ENCODE measurements around the gene PAAF1. TPM values are rescaled to one million over a fixed set of nuclear protein-coding genes. Genes with fewer than 3 reads are reported as not detected.
A peak's percentile ranks its signal among the peaks of the same experiment; 100 is the strongest.

PAAF1 gene
- total RNA-seq, 1 donor from 2014 or later, result 20.1 TPM

- no peak for DNase-seq
Observed at GRCh38 chr11:73946798-73947458, 70.1 kb downstream of the PAAF1 start.

DNA sequence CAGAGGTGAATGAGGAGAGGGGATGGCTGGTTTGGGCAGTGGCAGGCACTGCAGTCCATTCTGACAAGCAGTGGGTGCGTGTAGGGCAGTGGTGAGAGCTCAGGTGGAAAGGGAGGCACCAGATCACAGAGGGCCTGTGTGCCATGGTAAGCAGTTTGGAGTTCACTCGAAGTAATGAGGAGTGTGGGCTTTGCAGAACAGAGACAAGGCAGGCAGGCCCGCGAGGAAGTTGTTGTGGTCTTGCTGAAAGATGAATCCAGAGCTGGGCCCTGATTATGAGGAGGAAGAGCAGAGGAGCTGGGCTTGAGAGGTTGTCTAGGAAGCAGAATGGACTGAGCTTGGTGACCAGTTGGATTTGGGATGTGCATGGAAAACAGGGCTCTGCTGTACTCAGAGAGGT lies 72.4 kb downstream of the PAAF1 start:
- DNase-seq, result no peak

- no peak for DNase-seq
Observed at GRCh38 chr11:73949912-73950311, 73.1 kb downstream of the PAAF1 start.

DNA sequence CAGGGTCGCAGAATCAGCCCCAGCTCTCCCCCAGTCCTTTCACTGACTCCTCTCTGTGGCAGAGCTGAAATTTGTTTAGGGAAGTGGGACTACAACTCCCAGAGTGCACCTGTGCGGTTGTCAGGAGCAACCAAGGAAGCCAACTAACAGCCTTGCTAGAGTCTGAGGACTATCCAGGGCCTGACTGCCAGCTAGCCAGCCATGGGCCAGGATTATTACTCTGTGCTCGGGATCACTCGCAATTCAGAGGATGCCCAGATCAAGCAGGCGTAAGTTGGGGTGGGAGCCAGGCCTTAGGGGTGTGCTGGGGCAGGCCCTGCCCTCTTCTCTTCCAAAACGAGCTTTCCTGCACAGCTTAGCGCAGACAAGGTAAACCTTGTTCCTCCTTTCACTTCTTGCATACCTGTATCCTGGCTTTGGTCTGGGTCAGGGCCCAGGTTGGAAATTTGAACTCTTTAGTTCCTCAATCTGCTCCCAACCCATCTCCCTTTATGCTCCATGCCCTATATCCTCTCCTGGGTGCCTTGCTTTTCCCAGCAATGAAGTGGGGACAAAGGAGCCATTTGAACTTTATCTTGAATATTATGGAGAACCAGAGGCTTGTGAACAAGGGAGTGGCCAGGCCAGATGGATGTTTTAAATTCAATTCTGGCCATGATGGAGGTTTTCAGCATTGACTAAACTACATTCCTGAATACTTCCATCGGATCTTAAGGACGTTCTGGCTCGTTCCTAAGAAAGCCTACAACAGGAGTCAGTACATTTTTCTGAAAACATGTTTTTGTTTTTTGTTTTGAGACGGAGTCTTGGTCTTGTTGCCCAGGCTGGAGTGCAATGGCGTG lies 74.3 kb downstream of the PAAF1 start, which contains the start of gene DNAJB13:
Gene DNAJB13 (plus strand): TSS at position 158 of the 842 bp plus-strand sequence. CDS start 44 bp downstream, at position 202.
- peak; percentile 49 for DNase-seq

DNA sequence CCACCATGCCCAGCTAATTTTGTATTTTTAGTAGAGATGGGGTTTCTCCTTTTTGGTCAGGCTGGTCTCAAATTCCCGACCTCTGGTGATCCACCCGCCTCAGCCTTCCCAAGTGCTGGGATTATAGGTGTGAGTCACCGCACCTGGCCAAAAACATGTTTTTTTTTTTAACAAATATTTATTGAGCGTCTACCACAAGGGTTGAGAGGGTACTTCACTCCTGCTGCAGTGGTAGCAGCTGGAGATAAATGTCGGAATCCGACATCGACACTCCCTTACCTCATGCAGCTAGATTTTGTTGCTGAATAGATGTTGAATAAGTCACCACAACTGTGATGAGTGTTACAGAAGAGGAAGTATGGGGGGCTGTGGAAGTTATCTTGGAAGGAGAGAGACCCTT lies 75.0 kb downstream of the PAAF1 start:
- DNase-seq, result no peak

DNA sequence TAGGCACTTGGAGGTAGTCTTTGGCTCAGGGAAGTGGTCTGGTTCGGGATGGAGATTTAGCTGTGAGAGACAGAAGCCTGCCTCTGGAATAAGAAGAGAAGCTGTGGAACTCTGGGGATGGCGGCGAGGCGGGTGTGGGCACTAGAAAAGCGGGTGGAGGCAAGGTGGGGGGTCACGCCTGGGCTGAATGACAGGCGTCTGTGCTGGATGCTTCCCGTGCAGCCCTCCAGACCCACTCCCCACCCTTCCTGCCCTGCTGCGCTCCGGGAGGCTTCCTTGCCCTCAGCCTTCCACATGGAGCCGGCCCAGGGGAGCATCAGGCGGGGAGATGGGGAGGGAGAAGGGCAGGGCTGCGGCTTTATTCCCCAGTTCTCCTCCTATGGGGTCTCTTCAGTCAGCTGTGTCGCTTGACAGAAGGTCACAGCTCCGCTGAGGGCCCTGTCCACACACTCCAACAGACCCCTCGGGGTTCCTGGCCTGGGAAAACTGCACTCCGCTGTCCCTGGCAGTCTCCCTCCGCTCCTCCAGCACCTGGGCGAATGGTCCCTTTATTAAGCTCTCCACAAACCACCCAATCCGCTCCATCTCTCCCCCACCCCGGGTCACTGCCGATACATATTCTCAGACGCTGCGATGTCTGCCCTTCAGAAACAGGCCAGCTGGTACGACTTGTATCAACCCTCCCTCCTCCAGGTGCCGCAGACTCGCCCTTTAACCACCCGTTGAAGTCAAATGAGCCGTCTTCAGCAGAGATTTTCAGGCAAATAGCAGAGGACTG lies 80.3 kb downstream of the PAAF1 start:
- no peak for DNase-seq

DNA sequence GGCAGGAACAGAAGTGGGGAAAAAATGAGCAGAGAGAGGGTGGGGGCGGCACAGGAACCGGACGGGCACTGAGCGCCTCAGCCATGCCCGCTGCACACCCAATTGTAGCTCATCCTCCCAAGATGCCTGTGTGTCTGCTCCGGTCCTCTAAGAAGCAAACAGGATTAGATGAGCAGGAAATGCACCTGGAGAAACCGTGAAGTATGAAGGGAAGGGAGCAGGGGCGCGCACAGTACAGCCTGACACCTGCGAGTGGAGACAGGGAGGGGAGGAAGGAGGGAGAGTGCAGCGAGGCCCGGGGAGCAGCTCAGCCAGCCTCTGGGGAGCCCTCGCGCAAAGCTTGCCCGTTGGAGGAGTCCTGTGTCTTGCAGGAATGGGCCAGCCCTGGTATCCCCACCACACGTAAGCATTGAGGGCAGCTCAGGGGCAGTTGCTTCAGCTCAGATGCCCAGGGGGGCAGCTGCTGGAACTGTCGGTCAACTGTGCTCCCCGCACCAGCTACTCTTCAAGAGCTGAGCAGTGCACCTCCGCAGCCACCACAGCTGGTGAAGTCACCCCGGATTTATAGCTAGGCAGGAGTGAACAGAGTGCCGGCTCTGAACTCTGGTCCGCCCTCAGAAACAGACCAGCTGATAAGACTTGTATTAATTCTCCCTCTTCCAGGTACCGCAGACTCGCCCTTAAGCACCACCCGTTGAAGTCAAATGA lies 81.0 kb downstream of the PAAF1 start:
- DNase-seq, result no peak

DNA sequence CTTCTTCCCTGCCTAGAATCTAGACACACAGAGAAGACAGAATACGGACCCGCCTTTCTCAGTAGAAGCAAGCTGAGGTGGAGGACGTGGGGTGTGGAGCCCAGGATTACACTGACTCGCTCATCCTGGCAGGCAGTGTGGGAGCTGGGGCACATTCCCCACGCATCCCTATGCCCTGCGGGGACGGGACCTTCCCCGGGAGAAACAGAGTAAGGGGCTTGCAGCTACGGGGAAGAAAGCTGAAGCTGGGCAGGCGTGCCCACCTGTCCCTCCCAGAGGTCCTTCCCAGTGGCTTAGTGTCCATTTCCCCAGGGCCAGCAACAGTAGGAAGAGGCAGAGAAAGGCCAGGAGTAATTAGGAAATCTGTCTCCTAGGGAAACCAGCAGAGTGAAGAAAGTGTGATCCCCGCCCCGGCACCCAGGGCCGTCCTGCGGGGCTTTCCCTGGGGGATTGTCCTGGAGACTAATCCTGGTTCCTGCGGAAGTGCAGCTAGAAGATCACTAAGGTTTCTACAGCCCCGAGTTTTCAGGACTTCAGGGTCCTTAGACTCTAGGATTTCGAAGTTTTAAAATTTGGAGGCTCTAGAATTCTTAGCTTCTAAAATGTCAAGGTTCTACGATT lies 81.8 kb downstream of the PAAF1 start:
- no peak for DNase-seq

GRCh38 chr11:73961321-73961720 lies 84.5 kb downstream of the PAAF1 start:
- no peak for DNase-seq

DNA sequence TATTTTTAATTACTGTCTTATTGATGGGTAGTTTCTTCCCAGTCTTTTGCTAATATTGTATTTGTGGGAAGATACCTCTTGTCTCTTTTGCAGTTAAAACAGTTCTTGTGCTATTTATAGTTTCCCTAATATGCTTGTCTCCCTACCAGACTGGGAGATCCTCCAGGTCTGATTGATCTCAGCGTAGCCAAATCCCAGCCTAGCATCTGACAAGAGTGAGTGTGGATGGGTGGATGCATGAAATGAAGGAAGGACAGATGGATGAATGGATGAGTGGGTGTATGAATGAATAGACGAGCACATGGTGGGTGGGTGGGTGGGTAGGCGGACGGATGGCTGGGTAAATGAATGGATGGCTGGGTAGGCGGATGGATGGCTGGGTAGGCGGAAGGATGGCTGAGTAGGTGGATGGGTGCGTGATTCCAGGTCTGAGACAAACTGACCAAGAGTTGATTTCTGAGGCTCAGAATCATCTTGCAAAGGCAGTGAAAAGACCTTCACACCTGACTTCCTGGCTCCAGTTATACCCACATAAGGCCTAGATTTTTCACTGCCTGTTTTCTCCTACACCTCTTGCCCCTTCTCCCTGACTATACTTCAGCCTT lies 85.4 kb downstream of the PAAF1 start:
- DNase-seq, result no peak

DNA sequence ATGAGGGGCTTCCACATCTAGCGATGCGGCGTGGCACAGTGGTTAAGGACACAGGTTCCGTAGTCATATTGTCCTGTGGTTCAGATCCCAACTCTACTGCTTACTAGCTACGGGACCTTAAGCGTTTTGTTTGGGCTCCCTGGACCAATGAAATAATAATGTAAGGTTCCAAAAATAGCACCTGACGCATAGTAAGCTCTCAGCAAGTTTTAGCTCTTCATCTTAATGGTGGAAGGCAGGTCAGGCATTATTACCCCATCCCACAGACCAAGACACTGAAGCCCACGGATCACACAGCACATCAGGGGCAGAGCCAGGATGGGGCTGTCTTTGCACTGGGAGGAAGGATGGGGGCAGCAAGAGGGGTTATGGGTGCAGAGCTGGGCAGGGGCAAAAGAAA lies 87.1 kb downstream of the PAAF1 start:
- DNase-seq, result no peak

DNA sequence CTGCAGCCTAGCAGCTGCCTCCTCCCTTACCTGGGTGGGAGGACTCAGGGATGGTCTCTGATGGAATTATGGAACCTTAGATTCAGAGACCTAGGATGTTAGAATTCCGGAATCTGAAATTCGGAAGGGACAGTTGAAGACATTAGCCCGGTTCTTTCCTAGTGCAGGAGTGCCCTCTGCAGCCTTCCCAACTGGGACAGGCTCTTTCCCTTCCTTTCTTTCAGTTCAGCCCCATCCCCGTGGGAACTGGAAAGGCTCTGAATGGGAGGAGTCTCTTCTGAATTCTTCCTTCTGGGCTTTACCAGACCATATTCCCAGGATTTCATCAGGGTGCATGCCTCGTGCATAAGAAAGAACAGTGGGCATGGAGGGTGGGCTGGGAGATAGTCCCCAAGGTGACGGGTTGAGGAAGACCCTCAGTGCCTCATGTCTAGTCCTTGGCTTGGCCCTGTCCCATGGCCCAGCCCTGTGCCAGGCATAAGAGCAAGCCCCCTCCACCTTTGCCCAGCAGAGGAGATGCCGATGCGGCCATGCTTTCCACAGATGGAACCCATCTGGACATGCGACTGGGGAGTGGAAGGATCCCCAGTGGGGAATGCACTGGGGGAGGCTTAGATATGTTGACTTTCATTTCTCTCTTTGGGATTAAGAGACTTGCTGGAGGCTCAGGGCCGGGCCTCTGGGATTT lies 88.4 kb downstream of the PAAF1 start:
- DNase-seq, result no peak

GRCh38 chr11:73965764-73966121 lies 88.9 kb downstream of the PAAF1 start:
- DNase-seq, result no peak

DNA sequence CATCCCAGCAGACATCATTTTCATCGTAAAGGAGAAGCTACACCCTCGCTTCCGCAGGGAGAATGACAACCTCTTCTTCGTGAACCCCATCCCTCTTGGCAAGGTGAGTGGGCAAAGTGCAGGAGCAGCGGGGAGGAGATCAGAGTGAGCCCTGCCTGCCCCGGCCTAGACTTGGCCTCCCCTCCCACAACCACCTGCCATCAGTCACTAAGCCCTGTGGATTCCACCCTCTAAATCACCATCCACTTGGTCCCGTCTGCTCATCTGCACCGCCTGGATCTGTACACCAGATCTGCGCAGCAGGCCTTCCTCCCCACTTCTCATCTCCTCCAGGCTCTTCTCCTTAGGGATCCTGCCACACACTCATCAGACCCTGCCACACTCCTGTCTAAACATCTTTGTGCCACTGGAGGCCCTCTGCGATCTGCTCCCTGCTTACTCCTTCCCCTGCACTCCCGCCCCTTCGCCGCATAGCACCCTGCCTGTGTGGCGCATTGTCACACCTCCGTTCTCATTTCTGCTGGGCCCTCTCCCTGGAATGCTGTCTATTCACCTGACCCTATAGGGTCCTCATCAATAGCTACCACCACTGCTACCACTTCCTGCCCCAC lies 91.7 kb downstream of the PAAF1 start:
- no peak for DNase-seq

DNA sequence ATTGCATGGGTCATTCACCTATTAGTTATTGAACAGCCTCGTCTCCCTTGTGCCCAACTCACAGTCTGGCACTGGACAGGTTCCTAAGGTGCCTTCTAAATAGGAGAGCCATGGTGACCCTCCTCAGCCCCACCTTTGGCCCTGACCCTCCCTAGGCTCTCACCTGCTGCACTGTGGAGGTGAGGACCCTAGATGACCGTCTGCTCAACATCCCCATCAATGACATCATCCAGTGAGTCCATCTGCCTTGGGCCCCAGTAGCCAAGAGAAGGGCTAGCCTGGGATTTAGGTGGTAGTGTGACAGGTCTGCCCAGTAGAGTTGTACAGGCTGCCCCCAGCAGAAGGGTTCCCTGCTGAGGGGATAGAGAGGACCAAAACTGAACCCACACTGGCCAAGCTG lies 92.3 kb downstream of the PAAF1 start:
- DNase-seq, result no peak

GRCh38 chr11:73969991-73970800 lies 93.4 kb downstream of the PAAF1 start:
- DNase-seq, result no peak

DNA sequence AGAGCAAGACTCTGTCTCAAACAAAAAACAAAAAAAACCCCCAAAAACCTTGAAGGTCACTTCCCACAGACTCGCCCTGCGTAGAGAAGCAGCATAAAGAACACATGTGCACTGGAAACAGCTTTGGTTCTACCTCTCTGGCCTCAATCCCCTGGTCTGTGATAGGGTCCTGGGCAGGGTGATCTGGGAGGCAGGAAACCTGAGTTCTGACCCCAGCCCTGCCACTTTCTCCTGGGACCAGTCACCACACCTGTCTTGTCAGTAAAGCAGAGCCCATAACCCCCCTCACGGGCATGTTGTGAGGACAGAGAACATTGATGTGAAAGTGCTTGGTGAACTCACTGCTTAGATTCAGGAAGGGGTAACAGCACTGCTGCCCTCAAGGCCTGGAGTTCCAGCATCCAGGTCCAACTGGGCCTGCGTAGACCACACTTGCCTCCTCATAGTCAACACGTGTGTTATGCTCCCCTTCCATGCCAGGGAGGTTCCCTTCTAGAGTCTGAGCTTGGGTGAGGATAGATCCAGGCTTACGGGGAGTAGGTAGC lies 94.4 kb downstream of the PAAF1 start:
- no peak for DNase-seq

GRCh38 chr11:73972187-73972586 lies 95.4 kb downstream of the PAAF1 start:
- no peak for DNase-seq
